Globus pallidus (tissue), 1 donor: ENCODE data around the gene CRIP2.

ENCODE experiments used
- DNase-seq: peaks from one replicate; pipeline ENCODE4 v3.0.0-alpha.2; 2015; ENCODE audit warnings: low spot score

CRIP2 gene

GRCh38 chr14:105476831-105477659 is 2.4 kb downstream of the CRIP2 start:
- DNase-seq, result no peak

GRCh38 chr14:105477660-105478397 is 3.2 kb downstream of the CRIP2 start:
- no peak for DNase-seq

- no peak for DNase-seq
These were observed 4.0 kb downstream of the CRIP2 start for GRCh38 chr14:105478398-105479251.

GRCh38 chr14:105479431-105480158 is 5.0 kb downstream of the CRIP2 start:
- no peak for DNase-seq

- no peak for DNase-seq
These were observed 5.7 kb downstream of the CRIP2 start for GRCh38 chr14:105480199-105480746.

GRCh38 chr14:105480807-105481801 is 6.5 kb downstream of the CRIP2 start:
- DNase-seq, result peak; percentile 90

- DNase-seq, result peak; percentile 85
These were observed 7.4 kb downstream of the CRIP2 start for GRCh38 chr14:105481886-105482457.

- no peak for DNase-seq
These were observed 8.0 kb downstream of the CRIP2 start for GRCh38 chr14:105482486-105483110.

GRCh38 chr14:105483300-105484068 is 8.9 kb downstream of the CRIP2 start:
- no peak for DNase-seq

- no peak for DNase-seq
These were observed 9.7 kb downstream of the CRIP2 start for GRCh38 chr14:105484069-105484996.

- no peak for DNase-seq
These were observed 10.4 kb downstream of the CRIP2 start for GRCh38 chr14:105484997-105485393.

GRCh38 chr14:105485739-105486162 is 11.1 kb downstream of the CRIP2 start:
- no peak for DNase-seq

GRCh38 chr14:105486163-105486973 is 11.7 kb downstream of the CRIP2 start, which contains the start of gene CRIP1:
CRIP1 (plus strand) TSS chr14:105486886; CDS start chr14:105487260, 374 bp downstream.
- DNase-seq, result no peak

GRCh38 chr14:105486974-105487448 is 12.4 kb downstream of the CRIP2 start:
- no peak for DNase-seq

- DNase-seq, result no peak
These were observed 12.9 kb downstream of the CRIP2 start for GRCh38 chr14:105487449-105487985.
